Endothelial cell of umbilical vein (primary cell): ENCODE measurements around the gene SETD2. TPM values are rescaled to one million over a fixed set of nuclear protein-coding genes. Genes with fewer than 3 reads are reported as not detected.

Source experiments
- BruUV-seq: library from RNA; stranded (reverse); fragments of 400-500 nt; replicated peaks from 2 replicates; lab custom pipeline; 2021; lab: Mats Ljungman, UMichigan
- CTCF ChIA-PET: fragments of 300-600, 350-600 bp; sonication (Branson Sonifier 250); formaldehyde crosslinking; loops from one replicate; lab custom pipeline; 2021; ENCODE audit warnings: antibody characterized with exemption, inconsistent platforms; lab: Charles Lee
- POLR2A ChIA-PET: fragments of 300-600, 350-600 bp; sonication (Branson Sonifier 250); formaldehyde crosslinking; loops from one replicate; lab custom pipeline; 2021; ENCODE audit warnings: antibody characterized with exemption, inconsistent platforms; lab: Charles Lee
- DNase-seq: peaks from one replicate; pipeline ENCODE4 v3.0.0-alpha.2; 2011; ENCODE audit warnings: low read depth, low spot score
- FAIRE-seq: peaks from 2 replicates; lab custom pipeline; 2011; peaks lifted over from hg19 to GRCh38; lab: Jason Lieb, UNC
- H2AFZ ChIP-seq: 2 replicates; pipeline ENCODE4 v1.6.0; 2012; ENCODE audit warnings: low read depth, low read length, control low read depth, inconsistent platforms
- H3K27ac ChIP-seq: 2 replicates; pipeline ENCODE4 v1.5.1; 2011; ENCODE audit warnings: low read depth, mild to moderate bottlenecking, control low read depth, low read length, moderate library complexity; ENCODE audit not compliant: insufficient read depth
- H3K27me3 ChIP-seq, 2 experiments: 2 replicates each; pipeline versions ENCODE4 v1.6.0 to v1.6.1; 2011; ENCODE audit warnings: low read length in 2 of 2, mixed read lengths in 1 of 2; ENCODE audit not compliant: control insufficient read depth in 2 of 2, insufficient read depth in 2 of 2
- H3K36me3 ChIP-seq, 2 experiments: 2 replicates in 1 of 2; 3 replicates in 1 of 2; pipeline ENCODE4 v1.5.1; 2011; ENCODE audit warnings: low read length in 2 of 2, mild to moderate bottlenecking in 1 of 2, moderate library complexity in 1 of 2; ENCODE audit not compliant: control insufficient read depth in 2 of 2, insufficient read depth in 2 of 2; ENCODE audit errors: extremely low read depth in 1 of 2
- H3K4me1 ChIP-seq: 3 replicates; pipeline ENCODE4 v1.5.1; 2011; ENCODE audit warnings: mild to moderate bottlenecking, low read length; ENCODE audit not compliant: control insufficient read depth, insufficient read depth; ENCODE audit errors: extremely low read depth
- H3K4me2 ChIP-seq: 2 replicates; pipeline ENCODE4 v1.6.1; 2011; ENCODE audit warnings: low read length, control low read depth, mixed read lengths; ENCODE audit not compliant: insufficient read depth
- H3K4me3 ChIP-seq, 3 experiments: fragments of 200-600 bp in 1 of 3; sonication (generic), shearing (Covaris generic) in 1 of 3; replicated peaks in 1 of 3; 2 replicates each; pipeline ENCODE4 v1.5.1; 2011 to 2016; ENCODE audit warnings: control low read depth in 3 of 3, low read length in 3 of 3, mild to moderate bottlenecking in 2 of 3, inconsistent platforms in 1 of 3, low read depth in 1 of 3, moderate library complexity in 1 of 3; ENCODE audit not compliant: insufficient read depth in 1 of 3
- H3K79me2 ChIP-seq: 2 replicates; pipeline ENCODE4 v1.6.0; 2012; ENCODE audit warnings: low read length, inconsistent platforms; ENCODE audit not compliant: control insufficient read depth, insufficient read depth
- H3K9ac ChIP-seq: replicated peaks from 2 replicates; pipeline ENCODE3; 2011; ENCODE audit warnings: low read length, control low read depth; ENCODE audit not compliant: insufficient read depth; ENCODE audit errors: extremely low read depth
- H3K9me1 ChIP-seq: replicated peaks from 3 replicates; pipeline ENCODE4 v1.6.0; 2011; ENCODE audit warnings: mild to moderate bottlenecking, low read length; ENCODE audit not compliant: control insufficient read depth, insufficient read depth; ENCODE audit errors: extremely low read depth
- H3K9me3 ChIP-seq: replicated peaks from 2 replicates; pipeline ENCODE4 v1.5.1; 2012; ENCODE audit warnings: low read length, inconsistent platforms; ENCODE audit not compliant: control insufficient read depth, insufficient read depth
- H4K20me1 ChIP-seq: replicated peaks from 2 replicates; pipeline ENCODE3; 2011; ENCODE audit warnings: mild to moderate bottlenecking, low read length; ENCODE audit not compliant: control insufficient read depth, insufficient read depth; ENCODE audit errors: extremely low read depth
- EZH2 ChIP-seq: IDR thresholded peaks from 2 replicates; pipeline ENCODE4 v1.6.1; 2012; ENCODE audit warnings: borderline replicate concordance, low read depth, mild to moderate bottlenecking, moderate library complexity, low read length, inconsistent platforms; ENCODE audit not compliant: severe bottlenecking
- FOS ChIP-seq: IDR thresholded peaks from 2 replicates; pipeline ENCODE4 v1.6.1; 2011; ENCODE audit warnings: mild to moderate bottlenecking, low read length, moderate library complexity, borderline replicate concordance; ENCODE audit not compliant: insufficient read depth
- GATA2 ChIP-seq: IDR thresholded peaks from 2 replicates; pipeline ENCODE4 v1.7.0; 2011; ENCODE audit warnings: low read depth, mild to moderate bottlenecking, moderate library complexity, mixed read lengths, low read length; ENCODE audit not compliant: insufficient read length, insufficient read depth
- JUN ChIP-seq: IDR thresholded peaks from 2 replicates; pipeline ENCODE4 v1.6.1; 2011; ENCODE audit warnings: borderline replicate concordance, low read depth; ENCODE audit not compliant: insufficient read length, insufficient read depth
- MYC ChIP-seq: IDR thresholded peaks from one replicate; pipeline ENCODE4 v1.6.1; 2011; ENCODE audit warnings: mild to moderate bottlenecking, low read depth, low read length
- POLR2A ChIP-seq: IDR thresholded peaks from 2 replicates; pipeline ENCODE4 v1.6.1; 2012; ENCODE audit warnings: low read depth, mild to moderate bottlenecking, control low read depth, low read length
- POLR2AphosphoS5 ChIP-seq: IDR thresholded peaks from 2 replicates; pipeline ENCODE4 v1.6.1; 2012; ENCODE audit warnings: low read depth, mild to moderate bottlenecking, control low read depth, low read length, moderate library complexity; ENCODE audit not compliant: insufficient read depth
- dilution Hi-C: fragments of 300-500 bp; cut with MboI; formaldehyde crosslinking; loops from one replicate; pipeline ENCODE4 v1.15.0; 2019; ENCODE audit warnings: low sequenced_read_pairs; ENCODE audit not compliant: extremely low pct_ligation_motif_present
- intact Hi-C: fragments of 100-400 bp; cut with micrococcal nuclease; formaldehyde crosslinking; loops from one replicate; pipeline ENCODE4 v1.10.0; 2022
- polyA plus RNA-seq, 4 experiments: library from polyadenylated mRNA; depleted of rRNA in 3 of 4; stranded (reverse) in 3 of 4; unstranded in 1 of 4; fragments of >200 nt; gene quantifications; 2 replicates each; pipeline versions ENCODE4 v1.2.1 to v1.2.3, GENCODE V29; 2011 to 2012; ENCODE audit warnings: missing spikeins in 1 of 4
- total RNA-seq: library from RNA; stranded (reverse); gene quantifications from 2 replicates; pipeline ENCODE4 v1.2.3, GENCODE V29; 2021
- TF ChIP-seq, protein P1 (sequence below): IDR thresholded peaks from 2 replicates; pipeline ENCODE4 v1.6.1; 2011; ENCODE audit not compliant: insufficient read depth, insufficient read length
- TF ChIP-seq, protein P2 (sequence below), 2 donors: IDR thresholded peaks; 1 replicate in 1 of 2; 2 replicates in 1 of 2; pipeline ENCODE4 v1.5.1; 2011; ENCODE audit warnings: low read length in 2 of 2, mild to moderate bottlenecking in 2 of 2, moderate library complexity in 2 of 2, control low read depth in 1 of 2, inconsistent platforms in 1 of 2, low read depth in 1 of 2; ENCODE audit not compliant: insufficient read depth in 1 of 2; ENCODE audit errors: extremely low read depth in 1 of 2

The SETD2 gene
- total and polyA plus RNA-seq, 2 donors (not counting 3 experiments of a cell fraction or from before 2014, with no cell fraction given), result 13.7 to 41.4 TPM

DNA sequence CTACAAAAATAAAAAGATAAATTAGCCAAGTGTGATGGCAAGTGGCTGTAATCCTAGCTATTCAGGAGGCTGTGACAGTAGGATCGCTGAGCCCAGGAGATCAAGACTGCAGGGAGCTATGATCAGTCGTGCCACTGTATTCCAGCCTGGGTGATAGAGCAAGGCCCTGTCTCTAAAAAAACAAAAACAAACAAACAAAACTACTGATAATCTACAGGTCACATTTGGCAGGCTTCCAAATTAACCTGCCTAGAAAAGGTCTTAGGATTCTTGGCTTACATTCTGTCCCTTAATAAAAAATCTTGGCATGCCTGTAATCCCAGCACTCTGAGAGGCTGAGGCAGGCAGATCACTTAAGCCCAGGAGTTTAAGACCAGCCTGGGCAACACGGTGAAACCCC, 33.4 kb upstream of the SETD2 start:
- DNase-seq, result no peak
- dilution Hi-C loops, result no loop called here
- no peaks in the 10 kb centered on the region for H3K4me1 ChIP-seq
- no TSS peak for BruUV-seq
- TF ChIP-seq, protein P1, sequence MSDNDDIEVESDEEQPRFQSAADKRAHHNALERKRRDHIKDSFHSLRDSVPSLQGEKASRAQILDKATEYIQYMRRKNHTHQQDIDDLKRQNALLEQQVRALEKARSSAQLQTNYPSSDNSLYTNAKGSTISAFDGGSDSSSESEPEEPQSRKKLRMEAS, result no peak
- TF ChIP-seq, protein P2, sequence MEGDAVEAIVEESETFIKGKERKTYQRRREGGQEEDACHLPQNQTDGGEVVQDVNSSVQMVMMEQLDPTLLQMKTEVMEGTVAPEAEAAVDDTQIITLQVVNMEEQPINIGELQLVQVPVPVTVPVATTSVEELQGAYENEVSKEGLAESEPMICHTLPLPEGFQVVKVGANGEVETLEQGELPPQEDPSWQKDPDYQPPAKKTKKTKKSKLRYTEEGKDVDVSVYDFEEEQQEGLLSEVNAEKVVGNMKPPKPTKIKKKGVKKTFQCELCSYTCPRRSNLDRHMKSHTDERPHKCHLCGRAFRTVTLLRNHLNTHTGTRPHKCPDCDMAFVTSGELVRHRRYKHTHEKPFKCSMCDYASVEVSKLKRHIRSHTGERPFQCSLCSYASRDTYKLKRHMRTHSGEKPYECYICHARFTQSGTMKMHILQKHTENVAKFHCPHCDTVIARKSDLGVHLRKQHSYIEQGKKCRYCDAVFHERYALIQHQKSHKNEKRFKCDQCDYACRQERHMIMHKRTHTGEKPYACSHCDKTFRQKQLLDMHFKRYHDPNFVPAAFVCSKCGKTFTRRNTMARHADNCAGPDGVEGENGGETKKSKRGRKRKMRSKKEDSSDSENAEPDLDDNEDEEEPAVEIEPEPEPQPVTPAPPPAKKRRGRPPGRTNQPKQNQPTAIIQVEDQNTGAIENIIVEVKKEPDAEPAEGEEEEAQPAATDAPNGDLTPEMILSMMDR (IDR thresholded peaks at IDR 0.05; ENCODE audit: extremely low read depth in 1 of 2, insufficient read depth in 1 of 2, low read depth in 1 of 2, low read length in 2 of 2), result no peak
- TF ChIP-seq FOS (no peak), MYC (no peak), GATA2 (no peak), JUN (no peak), POLR2A (no peak), POLR2AphosphoS5 (no peak), EZH2 (no peak)
- H3K9ac ChIP-seq, result no peak overlapping the region
- no peaks in the 10 kb centered on the region for H3K9me3 ChIP-seq
- H3K4me3 ChIP-seq, result no peak overlapping the region
- CTCF ChIA-PET, result interaction anchor here (0.6 kb wide), 1 partner anchor 508 kb away, joined by 4 read pairs; no protein-coding TSS in a partner anchor
- FAIRE-seq, result no peak
- no peak overlapping the region for H2AFZ ChIP-seq
- no peaks in the 10 kb centered on the region for H3K9me1 ChIP-seq
- POLR2A ChIA-PET, result no interaction called here
- intact Hi-C loops, result no loop called here
- no peaks in the 10 kb centered on the region for H4K20me1 ChIP-seq
- no peak overlapping the region for H3K27ac ChIP-seq
- no peaks in the 10 kb centered on the region for H3K36me3 ChIP-seq
- no peaks in the 10 kb centered on the region for H3K27me3 ChIP-seq
- H3K79me2 ChIP-seq, result no peaks in the 10 kb centered on the region
- no peak overlapping the region for H3K4me2 ChIP-seq
